GM10266 (cell line): ENCODE results near the gene GRIA4.

Source experiments
- DNase-seq: peaks from one replicate; pipeline ENCODE4 v3.0.0; 2012; ENCODE audit errors: extremely low spot score
- CTCF ChIP-seq: IDR thresholded peaks from 2 replicates; pipeline ENCODE4 v1.5.1; 2012; ENCODE audit warnings: mild to moderate bottlenecking, low read depth; ENCODE audit not compliant: control insufficient read depth, insufficient read depth; ENCODE audit errors: missing control alignments

The GRIA4 gene

GRCh38 chr11:105693075-105693759 is 83.3 kb downstream of the GRIA4 start:
- TF ChIP-seq CTCF, result no peak

GRCh38 chr11:105696000-105696399 is 86.1 kb downstream of the GRIA4 start:
- no peak for DNase-seq
- TF ChIP-seq CTCF, result no peak

More at GRCh38 chr11:105693075-105693759, 83.3 kb downstream of the GRIA4 start:
- DNase-seq, result no peak

- no peak for DNase-seq
- TF ChIP-seq CTCF, result no peak
These were observed 87.4 kb downstream of the GRIA4 start for GRCh38 chr11:105697291-105697690.

GRCh38 chr11:105699203-105699602 is 89.3 kb downstream of the GRIA4 start:
- DNase-seq, result no peak
- no peak for TF ChIP-seq CTCF

DNA sequence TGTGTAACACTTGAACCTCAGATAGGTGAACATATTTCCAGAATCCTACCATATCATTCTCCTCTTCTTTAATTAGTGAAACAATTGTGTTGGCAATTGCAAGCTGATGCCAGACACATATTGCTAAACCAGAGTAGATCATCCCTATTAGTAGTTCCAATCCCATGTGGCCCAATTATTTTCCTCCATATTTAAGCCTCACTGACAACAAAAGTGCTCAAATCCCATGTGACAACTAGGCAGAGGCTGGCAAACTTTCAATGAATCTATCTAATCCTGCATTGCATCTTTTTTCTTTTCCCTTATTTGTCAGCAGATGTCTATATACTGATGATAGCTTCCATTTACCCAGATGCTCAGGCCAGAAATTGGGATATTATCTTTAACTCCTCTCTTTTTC is 90.4 kb downstream of the GRIA4 start:
- no peak for TF ChIP-seq CTCF
- DNase-seq, result no peak

DNA sequence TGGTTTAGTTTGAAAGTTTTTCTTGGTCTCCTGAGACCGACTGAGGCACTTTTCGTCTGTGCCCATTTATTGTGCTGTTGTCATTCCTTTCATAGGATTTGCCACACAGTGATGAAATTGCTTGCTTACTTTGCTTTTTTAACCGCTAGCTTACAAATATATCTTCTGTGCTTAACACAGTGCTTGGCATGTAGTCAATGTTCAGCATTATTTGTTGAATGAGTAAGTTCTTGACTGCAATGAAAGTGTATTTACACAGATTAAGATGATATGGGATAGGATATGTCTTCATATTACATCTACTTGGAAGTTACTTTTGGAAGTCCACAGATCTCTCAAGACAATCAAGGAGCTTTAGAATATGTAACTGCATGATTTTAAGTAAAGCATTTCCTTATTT is 91.2 kb downstream of the GRIA4 start:
- no peak for TF ChIP-seq CTCF
- no peak for DNase-seq

DNA sequence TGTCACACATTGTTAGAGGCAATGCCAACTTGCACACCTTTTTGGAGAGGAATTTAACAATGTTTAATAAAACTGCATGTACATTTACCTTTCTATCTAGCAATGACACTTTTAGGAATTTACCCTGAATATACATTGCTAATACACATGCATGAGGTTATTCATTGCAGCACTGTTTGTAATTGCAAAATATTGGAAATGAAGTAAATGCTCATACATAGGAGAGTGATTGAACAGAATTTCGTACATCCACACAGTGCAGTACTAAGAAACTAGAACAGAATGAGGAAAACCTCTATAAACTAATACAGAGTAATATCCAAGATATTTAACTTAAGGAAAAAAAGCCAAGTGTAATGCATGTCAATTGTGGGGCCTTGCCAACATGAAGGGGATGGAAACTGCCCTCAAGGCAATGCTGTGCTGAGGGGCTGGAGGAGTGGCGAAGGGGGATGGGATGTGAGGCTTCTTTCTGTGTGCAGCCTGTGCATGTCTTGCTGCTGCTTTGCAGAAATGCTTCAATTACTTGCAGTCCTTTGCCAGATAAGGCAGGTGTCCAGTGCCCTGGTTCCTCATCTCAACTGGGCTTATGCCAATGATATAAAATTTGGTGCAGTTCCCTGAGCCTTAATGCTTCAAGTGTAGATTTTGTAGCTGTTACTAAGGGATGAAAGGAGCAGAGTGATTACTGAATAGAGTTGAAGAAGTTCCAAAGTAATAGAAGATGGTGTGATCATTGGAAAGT is 96.1 kb downstream of the GRIA4 start:
- no peak for DNase-seq

More for the DNA sequence above, 96.1 kb downstream of the GRIA4 start:
- no peak for TF ChIP-seq CTCF
